GM19025 (cell line): Measurements from ENCODE around the gene UCHL3.
"Not testable (repeated sequence)": the region's sequence is repeated elsewhere in the genome, so short reads cannot be mapped to it uniquely, and the experiment has no call there.

Source experiments
- ATAC-seq: cut with Tn5 transposase; IDR thresholded peaks from one replicate; pipeline ENCODE4 v1.9.1; 2021; ENCODE audit warnings: mild to moderate bottlenecking, low read depth, moderate library complexity; ENCODE audit not compliant: unreplicated experiment

UCHL3 gene

DNA sequence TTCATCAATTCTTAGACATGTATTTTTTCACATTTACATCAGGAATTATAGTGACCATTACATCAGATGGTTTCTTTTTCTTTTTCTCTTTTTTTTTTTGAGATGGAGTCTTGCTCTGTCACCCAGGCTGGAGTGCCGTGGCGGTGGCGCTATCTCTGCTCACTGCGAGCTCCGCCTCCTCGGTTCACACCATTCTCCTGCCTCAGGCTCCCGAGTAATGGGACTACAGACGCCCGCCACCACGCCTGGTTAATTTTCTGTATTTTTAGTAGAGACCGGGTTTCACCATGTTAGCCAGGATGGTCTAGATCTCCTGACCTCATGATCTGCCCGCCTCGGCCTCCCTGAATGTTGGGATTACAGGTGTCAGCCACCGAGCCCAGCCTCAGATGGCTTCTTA is 4.2 kb upstream of the UCHL3 start:
- ATAC-seq = not testable (repeated sequence)

DNA sequence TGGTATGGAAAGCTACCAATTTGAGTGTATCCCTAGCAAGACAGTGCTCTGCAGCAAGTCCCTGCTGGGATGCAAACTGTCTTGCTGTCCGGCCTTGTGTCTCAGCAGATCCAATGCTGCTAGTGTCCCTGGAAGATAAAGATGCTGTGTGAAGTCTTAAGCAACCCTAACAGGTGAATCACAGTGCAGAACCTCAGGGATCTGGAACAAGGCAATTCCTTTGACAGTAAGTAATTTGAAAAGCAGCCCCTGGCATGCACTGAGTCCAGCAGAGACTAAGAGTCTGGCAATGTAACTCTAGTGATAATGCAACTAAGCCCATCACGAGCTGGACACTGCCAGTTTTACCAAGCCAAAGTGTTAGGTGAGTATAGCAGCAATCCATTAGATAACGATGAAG is 1.7 kb upstream of the UCHL3 start:
- no peak for ATAC-seq

GRCh38 chr13:75550159-75550567 is 572 bp downstream of the UCHL3 start:
- no peak for ATAC-seq

DNA sequence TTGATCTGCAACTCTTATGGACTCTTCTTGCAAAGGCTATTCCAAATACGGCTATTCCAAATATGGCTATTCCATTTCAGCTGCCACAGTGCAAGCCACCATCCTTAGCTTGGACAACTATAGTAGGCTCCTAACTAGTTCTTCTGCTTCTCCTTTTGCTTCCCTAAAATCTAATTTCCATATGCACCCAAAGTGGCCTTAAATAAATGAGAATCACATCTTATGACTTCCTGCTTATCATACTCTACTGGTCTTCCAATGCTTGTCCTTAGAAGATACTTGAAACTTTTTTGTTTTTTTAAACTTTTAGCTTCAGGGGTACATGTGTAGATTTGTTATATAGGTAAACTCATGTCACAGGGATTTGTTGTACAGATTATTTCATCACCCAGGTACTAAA is 4.9 kb downstream of the UCHL3 start:
- ATAC-seq = no peak

DNA sequence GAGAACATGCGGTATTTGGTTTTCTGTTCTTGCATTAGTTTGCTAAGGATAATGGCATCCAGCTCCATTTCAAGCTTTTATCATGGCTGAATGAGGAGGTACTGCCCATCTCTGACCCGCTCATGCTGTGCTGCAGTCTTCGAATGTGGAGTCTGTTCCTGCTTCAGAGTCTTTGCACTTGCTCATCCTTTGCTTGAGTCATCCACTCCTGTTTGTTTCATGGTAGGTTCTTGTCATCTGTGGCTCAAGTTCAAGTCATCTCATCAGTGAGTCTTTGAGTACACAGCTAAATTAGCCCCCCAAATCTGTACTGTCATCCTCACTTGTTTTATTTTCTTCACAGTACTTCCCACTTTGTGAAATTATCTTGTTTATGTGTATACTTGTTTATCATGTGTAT is 5.4 kb downstream of the UCHL3 start:
- ATAC-seq = no peak

- ATAC-seq = no peak
Measured at GRCh38 chr13:75555836-75556235, 6.2 kb downstream of the UCHL3 start.

DNA sequence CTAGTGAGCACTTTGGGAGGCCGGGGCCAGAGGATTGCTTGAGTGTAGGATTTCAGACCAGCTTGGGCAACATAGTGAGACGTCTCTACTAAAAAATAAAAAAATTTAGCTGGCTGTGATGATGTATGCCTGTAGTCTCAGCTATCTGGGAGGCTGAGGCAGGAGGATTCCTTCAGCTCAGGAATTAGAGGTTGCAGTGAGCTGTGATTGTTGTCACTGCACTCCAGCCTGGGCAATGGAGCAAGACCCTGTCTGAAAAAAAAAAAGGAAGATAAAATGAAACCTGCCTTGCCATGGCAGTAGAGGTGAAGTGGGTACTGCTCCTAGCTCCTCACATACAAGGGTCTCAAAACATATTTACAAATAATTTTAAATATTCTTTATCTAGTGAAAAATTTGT is 7.4 kb downstream of the UCHL3 start:
- no peak for ATAC-seq

DNA sequence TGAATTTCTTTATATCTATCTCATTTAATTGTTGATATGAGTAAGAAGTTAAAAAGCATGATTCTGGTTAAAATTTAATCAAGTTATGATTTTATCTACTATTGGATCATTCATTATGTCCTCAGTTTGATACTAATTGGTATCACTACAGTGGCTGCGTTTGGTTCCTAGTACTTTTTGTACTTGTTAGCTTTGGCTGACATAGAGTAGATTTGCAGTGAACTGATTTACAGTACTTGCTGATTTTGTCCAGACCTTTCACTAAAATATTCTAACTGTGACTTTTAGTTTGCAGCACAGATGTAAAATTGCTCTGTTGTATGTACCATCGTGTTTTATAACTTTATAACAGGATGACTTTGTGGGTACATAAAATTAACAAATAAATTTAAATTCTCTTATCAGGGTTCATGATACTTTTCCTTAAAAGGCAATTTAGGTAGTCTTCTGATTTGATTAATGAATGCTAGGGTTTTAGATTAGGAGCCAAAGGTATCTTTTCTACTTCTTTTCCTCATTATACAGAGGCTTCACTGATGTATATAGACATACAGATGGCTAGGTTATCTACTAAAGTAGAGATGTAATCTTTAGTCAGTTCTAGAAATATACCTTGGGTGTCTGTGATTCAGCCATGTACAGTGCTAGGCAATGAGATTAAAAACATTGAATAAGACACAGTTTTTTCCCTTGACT is 8.7 kb downstream of the UCHL3 start:
- no peak for ATAC-seq

DNA sequence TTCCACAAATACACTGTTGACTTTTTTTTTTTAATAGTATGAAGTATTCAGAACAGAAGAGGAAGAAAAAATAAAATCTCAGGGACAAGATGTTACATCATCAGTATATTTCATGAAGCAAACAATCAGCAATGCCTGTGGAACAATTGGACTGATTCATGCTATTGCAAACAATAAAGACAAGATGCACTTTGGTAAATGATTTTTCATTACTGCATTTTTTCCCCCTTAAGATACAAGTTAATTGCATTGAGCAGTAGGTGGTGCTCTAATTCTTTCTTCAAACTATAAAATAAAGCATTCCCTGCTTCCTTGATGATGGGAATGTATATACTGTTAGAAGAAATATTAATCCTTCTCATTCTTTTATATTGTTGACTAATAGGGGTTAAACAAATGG is 17.1 kb downstream of the UCHL3 start:
- ATAC-seq = no peak

DNA sequence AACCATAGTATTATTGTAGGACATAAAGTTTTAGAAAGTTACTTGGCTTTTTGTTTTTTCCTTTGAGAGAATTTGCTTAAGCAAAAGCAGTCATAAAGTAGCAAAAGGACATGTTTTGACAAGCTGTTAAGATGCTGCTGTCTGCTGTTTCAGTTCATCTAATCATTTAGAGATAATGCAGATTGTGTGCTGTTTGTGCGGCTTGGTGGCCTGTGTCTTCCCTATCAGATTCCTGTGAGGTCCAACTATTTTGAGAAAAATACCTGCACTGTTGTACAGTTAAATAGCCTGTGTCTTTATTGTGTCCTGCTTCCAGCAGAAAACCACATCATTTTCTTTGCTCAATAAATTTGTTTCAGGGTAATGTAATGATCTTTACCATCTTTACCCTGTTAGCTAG is 20.0 kb downstream of the UCHL3 start:
- ATAC-seq = no peak

DNA sequence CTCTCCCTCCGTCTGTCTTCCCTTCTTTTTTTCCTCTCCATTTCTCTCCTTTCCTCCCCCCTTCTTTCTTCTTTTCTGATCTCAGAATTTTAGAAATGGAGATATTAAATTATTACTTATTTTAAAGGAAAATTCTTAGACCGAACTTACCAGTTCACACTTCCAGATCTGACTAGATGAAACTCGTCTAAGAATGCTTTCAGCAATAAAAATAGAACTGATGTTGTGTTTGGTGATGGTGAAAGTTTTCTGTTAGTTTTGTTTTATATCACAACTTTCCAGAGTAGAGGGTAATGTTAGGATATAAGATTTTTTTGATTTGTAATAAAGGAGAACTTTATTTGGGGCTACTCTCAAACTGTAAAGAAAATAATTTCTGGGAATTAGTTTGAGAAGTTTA is 29.9 kb downstream of the UCHL3 start:
- ATAC-seq = no peak

- no peak for ATAC-seq
Measured at GRCh38 chr13:75581874-75582640, 32.5 kb downstream of the UCHL3 start.

- no peak for ATAC-seq
Measured at GRCh38 chr13:75583091-75583490, 33.5 kb downstream of the UCHL3 start.

GRCh38 chr13:75585153-75585552 is 35.6 kb downstream of the UCHL3 start:
- ATAC-seq = no peak

- no peak for ATAC-seq
Measured at GRCh38 chr13:75587679-75588078, 38.1 kb downstream of the UCHL3 start.

DNA sequence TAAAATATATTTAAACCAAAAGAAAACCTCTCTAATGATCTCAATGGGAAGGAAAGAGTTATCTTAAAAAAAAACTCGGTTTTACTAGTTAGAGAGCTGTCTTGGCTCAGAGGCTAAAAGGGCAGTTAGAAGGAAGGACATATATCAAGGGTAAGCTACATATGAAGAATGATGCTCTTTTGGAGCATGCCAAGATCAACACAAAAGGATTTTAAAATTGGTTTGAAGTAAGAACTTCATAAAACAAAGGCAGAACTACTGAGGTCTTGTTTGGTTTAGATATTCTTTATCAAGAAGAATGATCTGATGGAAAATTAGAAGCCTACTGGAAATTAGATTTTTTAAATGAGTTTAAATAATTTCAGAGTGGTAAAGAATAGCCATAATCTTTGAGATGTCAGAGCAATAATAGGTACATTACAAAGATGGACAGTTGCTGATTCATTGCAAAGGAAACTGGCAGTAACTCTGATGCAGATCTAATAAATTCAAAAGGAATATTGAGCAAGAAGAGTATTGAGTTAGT is 47.1 kb downstream of the UCHL3 start:
- no peak for ATAC-seq

DNA sequence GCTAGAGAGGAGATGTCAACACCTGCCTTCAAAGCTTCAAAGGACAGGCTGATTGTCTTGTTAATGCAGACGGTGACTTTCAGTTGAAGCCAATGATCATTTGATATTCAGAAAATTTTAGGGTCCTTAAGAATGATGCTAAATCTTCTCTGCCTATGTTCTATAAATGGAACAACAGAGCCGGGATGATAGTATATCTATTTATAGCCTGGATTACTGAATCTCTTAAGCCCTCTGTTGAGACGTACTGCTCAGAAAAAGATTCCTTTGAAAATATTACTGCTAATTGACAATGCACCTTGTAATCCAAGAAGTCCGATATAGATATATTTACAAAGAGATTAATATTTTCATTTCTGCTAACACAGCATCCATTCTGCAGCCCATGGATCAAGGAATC is 50.8 kb downstream of the UCHL3 start:
- no peak for ATAC-seq

- ATAC-seq = no peak
Measured at GRCh38 chr13:75603038-75603437, 53.4 kb downstream of the UCHL3 start.

GRCh38 chr13:75607447-75607846 is 57.9 kb downstream of the UCHL3 start:
- ATAC-seq = no peak

GRCh38 chr13:75610466-75610865 is 60.9 kb downstream of the UCHL3 start:
- ATAC-seq = no peak

- no peak for ATAC-seq
Measured at GRCh38 chr13:75612354-75612753, 62.8 kb downstream of the UCHL3 start.

DNA sequence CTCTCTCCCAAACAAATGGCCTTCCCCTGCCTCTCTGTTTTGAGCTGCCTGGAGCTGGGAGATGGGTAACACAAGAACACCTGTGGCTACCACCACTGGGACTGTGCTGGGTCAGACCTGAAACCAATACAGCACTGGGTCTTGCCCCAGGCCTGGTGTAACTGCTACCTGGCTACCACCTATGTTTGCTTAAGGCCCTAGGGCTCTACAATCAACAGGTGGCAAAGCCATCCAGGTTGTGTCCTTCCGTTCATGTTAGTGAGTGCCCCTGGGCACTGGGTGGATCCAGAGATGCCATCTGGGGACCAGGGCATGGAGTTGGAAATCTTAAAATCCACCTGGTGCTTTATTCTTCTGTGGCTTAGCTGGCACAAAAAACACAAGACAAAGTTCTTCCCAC is 67.6 kb downstream of the UCHL3 start:
- ATAC-seq = no peak
